Activated T-helper 1 cell treated with anti-CD3 and anti-CD28 coated beads, Interleukin-12 subunit alpha, Interleukin-12 subunit beta, Interleukin-2, Interleukin-4 antibody, amounts not matched to agents 30 ng/mL and 10 ng/mL and 1 ng/mL, durations not matched to agents 14 hours and 24 hours and 36 hours (primary cell): ENCODE data around the gene KIF26A. TPM values are rescaled to one million over a fixed set of nuclear protein-coding genes. Genes with fewer than 3 reads are reported as not detected.

ENCODE experiments used
- DNase-seq: peaks from one replicate; pipeline ENCODE4 v3.0.0; 2021; ENCODE audit warnings: low spot score
- H3K27ac Mint-ChIP-seq: one replicate; pipeline ENCODE4 v1.8.0; 2021; ENCODE audit warnings: mild to moderate bottlenecking, mixed read lengths
- H3K27me3 Mint-ChIP-seq: one replicate; pipeline ENCODE4 v1.8.0; 2022; ENCODE audit warnings: mild to moderate bottlenecking, moderate library complexity, mixed read lengths; ENCODE audit not compliant: insufficient read depth
- H3K36me3 Mint-ChIP-seq: one replicate; pipeline ENCODE4 v1.8.0; 2021; ENCODE audit warnings: low read depth, mixed read lengths
- H3K4me1 Mint-ChIP-seq: one replicate; pipeline ENCODE4 v1.8.0; 2021; ENCODE audit warnings: low read depth, mixed read lengths
- H3K4me3 Mint-ChIP-seq: one replicate; pipeline ENCODE4 v1.8.0; 2021; ENCODE audit warnings: mild to moderate bottlenecking, moderate library complexity, mixed read lengths
- H3K9me3 Mint-ChIP-seq: one replicate; pipeline ENCODE4 v1.8.0; 2021; ENCODE audit warnings: mixed read lengths
- intact Hi-C: fragments of 100-400 bp; cut with micrococcal nuclease; formaldehyde crosslinking; loops from one replicate; pipeline ENCODE4 v1.15.1; 2024
- total RNA-seq: library from RNA; stranded (reverse); gene quantifications from 2 replicates; pipeline ENCODE4 v1.2.3, GENCODE V29; 2022

Gene KIF26A
- total RNA-seq, 1 donor from 2014 or later = 0.05 TPM

DNA sequence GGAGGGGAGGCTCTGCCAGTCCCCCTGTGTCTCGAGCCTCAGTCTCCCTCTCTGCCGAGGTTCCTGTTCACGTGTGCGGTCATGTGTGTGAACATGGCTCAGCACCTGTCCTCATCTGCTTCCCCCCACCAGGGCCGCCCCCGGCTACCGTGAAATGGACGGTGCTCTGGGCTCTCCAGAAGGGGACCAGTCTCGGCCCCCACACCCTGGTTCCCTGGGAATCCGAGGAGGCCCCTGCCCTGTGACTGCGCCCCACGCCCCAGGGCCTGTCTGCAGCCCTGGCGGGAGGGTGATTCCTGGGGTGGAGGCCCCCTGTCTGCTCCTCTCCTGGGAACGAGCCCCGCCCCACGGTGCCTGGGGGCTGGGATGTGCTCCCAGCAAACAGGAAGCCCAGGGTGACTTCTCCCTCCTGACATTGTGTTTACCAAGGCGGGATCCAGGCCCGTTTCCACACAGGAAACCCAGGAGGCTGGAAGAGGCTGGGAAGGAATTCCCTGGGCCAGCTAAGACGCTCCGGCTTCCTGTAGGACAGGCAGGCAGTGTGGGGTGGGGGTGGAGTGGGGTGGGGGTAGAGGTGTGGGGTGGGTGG is 46.6 kb downstream of the KIF26A start:
- Mint-ChIP-seq H3K4me1 (no peaks in the 10 kb centered on the region), H3K27ac (no peak overlapping the region), H3K27me3 (no peaks in the 10 kb centered on the region), H3K36me3 (no peaks in the 10 kb centered on the region), H3K4me3 (no peak overlapping the region), H3K9me3 (no peaks in the 10 kb centered on the region)
- intact Hi-C loops = no loop called here
- DNase-seq = no peak

DNA sequence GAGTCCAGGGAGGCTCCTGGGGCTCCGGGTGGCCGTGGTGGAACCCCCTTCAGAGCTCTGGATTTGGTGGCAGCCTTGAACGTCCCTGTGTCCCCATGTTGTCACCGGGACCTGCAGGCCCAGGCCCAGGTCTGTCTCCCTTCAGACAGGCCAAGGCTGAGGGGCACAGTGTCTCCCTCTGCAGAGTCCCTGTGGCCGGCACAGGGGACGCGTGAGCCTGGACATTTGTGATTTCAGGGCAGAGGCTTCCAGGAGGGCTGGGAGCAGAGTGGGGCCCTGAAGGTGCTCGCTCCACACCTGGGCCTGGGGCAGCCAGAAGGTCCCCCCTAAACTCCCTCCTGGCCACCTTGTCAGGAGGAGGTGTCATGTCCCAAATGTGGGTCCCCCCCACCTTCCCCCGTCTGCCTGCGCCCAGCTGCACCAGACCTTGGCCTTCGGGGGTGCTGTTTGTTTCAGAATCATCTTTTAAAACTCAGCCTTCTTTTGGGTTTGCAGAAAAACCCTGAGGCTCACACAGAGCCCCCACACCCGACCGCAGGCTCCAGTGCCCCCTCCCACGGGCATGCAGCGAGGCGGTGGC is 47.6 kb downstream of the KIF26A start:
- H3K27me3 Mint-ChIP-seq = no peaks in the 10 kb centered on the region
- H3K9me3 Mint-ChIP-seq = no peaks in the 10 kb centered on the region
- intact Hi-C loops = no loop called here
- no peak overlapping the region for H3K4me3 Mint-ChIP-seq
- no peak for DNase-seq
- no peaks in the 10 kb centered on the region for H3K4me1 Mint-ChIP-seq
- no peak overlapping the region for H3K27ac Mint-ChIP-seq
- no peaks in the 10 kb centered on the region for H3K36me3 Mint-ChIP-seq

DNA sequence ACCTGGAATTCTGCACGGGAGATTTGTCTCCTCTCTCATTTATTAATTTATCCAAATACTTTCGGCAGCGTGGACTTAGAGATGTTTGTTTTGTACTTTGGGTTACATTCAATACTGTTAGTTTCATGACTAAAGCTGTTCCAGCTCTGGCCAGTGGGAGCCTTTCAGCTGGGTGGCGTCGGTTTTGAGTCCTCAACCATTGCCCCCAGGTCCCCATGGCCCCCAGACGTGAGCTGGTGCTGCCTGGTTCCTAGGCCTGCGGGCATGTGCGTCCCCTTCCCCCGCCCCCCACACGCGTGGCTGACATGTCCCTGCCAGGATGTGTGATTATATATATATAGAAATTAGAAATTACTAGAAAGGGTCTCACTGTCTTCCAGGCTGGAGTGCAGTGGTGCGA is 48.2 kb downstream of the KIF26A start:
- intact Hi-C loops = no loop called here
- no peak overlapping the region for H3K27ac Mint-ChIP-seq
- no peak for DNase-seq
- no peaks in the 10 kb centered on the region for H3K4me1 Mint-ChIP-seq
- no peak overlapping the region for H3K4me3 Mint-ChIP-seq
- H3K36me3 Mint-ChIP-seq = no peaks in the 10 kb centered on the region
- H3K27me3 Mint-ChIP-seq = no peaks in the 10 kb centered on the region
- no peaks in the 10 kb centered on the region for H3K9me3 Mint-ChIP-seq

DNA sequence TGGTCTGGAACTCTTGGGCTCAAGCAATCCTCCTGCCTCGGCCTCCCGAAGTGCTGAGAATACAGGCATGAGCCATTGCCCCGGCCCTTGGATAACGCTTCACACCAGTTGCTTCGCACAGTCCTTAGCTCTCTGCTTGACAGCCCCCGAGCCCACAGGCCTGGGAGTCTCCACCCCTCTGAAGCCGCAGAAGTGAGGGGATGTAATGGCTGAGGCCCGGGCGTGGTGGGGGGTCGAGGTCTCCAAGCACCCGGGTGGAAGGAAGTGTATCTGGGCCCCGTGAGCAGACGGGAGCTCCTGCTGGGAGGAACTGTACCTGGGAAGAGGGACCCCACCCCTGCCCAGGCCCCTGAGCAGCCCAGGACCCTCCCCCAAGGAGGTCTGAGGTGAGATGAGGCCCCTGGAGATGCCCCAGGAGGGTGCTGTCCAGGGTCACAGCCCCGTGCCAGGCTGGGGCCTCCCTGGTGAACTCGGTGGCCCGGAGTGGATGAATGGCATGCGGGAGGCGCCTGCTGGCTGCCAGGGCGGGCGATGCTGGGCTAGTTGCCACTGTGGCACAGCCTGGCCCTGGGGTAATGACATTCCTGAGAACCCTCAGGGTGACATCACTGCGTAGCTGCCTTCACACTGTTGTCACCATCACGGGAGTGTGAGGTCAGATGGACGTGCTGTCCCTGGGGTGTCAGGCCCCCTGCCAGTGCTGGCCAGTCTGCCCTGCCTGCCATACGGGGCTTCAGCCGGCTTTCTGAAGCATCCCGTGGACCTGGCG is 48.9 kb downstream of the KIF26A start:
- Mint-ChIP-seq H3K9me3 (no peaks in the 10 kb centered on the region), H3K27ac (no peak overlapping the region), H3K4me3 (no peak overlapping the region), H3K27me3 (no peaks in the 10 kb centered on the region), H3K36me3 (no peaks in the 10 kb centered on the region), H3K4me1 (no peaks in the 10 kb centered on the region)
- DNase-seq = no peak
- intact Hi-C loops = no loop called here

DNA sequence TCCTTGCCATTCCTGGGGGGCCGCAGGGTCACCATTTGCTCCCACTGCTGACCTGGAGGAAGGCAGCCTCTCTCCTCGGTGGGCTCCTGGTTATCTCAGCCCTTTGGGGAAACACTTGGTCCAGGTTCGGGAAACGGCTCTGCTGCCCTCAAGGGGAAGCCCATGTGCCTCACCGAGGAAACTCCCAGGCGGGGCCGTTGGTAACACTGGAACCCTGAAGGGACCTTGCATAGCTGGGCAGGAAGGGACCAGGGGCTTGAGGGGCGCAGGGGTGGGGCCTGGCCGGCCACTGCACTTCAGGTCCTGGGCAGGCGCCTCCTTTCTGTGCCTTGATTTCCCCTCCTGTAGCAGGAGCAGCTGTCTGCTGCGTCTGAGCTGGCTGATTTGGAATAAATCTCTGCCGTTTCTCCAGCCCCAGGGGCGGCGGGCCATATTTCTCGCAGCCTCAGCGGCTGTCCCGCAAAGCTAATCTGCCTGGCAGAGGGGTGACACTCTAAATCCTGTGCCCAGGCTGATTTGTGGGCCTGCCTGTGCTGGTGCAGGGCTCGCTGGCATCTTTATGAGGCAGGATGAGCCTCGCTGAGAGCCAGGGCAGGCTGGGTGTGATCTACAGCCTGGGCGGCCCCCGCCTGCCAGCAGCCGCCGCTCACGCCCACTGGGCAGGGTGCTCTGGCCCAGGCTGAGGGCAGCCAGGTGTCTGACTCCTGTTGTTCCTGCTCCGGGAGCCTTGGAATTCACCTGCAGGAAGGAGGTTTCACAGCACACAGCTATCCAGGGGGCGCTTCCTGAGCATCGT is 49.7 kb downstream of the KIF26A start:
- intact Hi-C loops = no loop called here
- DNase-seq = no peak
- Mint-ChIP-seq H3K36me3 (no peaks in the 10 kb centered on the region), H3K9me3 (no peaks in the 10 kb centered on the region), H3K27ac (no peak overlapping the region), H3K4me3 (no peak overlapping the region), H3K27me3 (no peaks in the 10 kb centered on the region), H3K4me1 (no peaks in the 10 kb centered on the region)

DNA sequence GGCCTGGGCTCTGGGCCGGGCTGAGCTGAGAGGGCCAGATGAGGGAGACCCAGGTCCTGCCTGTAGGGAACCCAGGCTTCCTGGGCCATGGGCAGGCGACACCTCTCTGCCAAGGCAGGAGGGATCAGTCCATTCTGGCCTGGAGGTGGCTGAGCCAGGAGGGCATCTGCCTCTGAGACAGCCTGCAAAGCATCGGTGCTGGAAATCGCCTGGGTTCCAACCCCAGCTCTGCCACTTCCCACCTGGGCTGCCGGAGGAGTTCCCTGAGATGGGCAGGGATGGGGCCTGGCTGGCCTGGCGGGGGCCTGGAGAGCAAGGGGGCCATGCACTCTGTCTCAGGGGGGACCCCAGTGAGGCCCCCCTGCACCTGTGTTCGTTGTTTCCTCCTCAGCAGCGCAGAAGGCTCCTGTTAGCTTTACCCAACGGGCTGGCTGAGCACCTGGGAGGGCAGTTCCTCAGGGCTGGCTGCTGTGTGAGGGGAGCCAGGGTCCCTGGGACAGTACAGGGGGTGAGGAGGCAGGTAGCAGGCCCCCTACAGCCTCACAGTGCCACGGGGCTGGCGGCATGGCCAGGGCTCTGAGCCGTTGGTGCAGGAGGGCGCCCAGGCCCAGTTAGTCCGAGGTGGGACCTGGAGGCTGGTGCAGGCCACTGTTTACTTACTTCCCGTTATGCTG is 50.5 kb downstream of the KIF26A start:
- DNase-seq = no peak
- Mint-ChIP-seq H3K27ac (no peak overlapping the region), H3K9me3 (no peaks in the 10 kb centered on the region), H3K4me3 (no peak overlapping the region), H3K27me3 (no peaks in the 10 kb centered on the region), H3K36me3 (no peaks in the 10 kb centered on the region), H3K4me1 (no peaks in the 10 kb centered on the region)
- intact Hi-C loops = no loop called here

DNA sequence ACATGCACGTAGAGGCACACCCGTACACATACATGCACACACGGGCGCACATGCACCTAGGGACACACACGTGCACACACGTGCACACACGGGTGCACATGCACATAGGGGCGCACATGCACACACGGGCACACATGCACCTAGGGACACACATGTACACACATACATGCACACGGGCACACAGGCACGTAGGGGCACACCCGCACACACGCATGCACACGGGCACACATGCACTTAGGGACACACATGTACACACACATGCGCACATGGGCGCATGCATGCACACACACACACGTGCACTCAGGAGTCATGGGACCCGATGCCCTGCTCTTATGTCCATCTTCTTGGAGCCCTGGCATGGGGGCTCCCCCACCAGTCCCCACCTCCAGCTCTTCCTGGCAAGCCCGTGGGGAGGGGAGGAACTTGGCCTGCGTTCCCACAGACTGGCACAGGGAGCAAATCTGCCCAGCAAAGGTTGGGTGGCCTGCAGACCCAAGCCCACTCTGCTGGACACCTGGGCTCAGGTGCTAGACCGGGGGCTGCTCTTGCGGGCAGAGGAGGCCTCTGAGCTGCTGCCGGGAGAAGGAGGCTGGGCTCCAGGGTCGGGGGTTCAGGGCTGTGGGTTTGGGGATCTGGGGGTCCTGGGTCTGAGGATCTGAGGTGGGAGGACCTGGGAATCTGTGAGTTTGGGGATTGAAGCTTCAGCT is 51.4 kb downstream of the KIF26A start:
- Mint-ChIP-seq H3K9me3 (no peaks in the 10 kb centered on the region), H3K4me3 (no peak overlapping the region), H3K4me1 (no peaks in the 10 kb centered on the region), H3K36me3 (no peaks in the 10 kb centered on the region), H3K27ac (no peak overlapping the region), H3K27me3 (no peaks in the 10 kb centered on the region)
- intact Hi-C loops = no loop called here
- DNase-seq = no peak

DNA sequence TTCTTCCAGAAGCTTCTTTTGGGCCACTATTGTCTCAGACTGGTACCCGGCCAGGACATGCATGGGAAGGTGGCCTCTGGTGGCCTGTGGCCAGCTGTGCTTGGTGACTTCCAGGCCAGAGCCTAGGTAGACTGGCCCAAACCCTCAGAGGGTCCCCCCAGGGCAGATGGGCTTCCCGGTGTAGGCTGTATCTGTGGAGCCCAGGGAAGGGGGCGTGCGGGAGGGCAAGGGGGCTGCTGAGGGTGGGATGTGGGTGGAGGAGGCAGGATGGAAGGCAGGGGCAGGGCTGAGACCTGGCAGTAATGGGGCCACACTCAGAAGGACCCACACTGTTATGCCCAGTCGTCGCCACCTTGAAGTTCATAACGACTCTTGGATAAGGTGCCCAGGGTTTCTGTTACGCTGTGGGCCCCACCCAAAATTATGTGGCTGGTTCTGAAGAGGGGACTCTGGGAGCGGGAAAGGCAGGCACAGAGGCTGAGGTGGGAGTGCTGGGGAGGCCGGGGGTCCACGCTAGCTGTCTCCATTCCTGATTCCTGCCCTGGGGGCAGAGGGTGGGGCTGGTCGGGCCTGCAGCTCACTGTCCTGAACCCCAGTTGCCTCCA is 52.1 kb downstream of the KIF26A start:
- no peaks in the 10 kb centered on the region for H3K36me3 Mint-ChIP-seq
- intact Hi-C loops = no loop called here
- no peak for DNase-seq
- no peaks in the 10 kb centered on the region for H3K9me3 Mint-ChIP-seq
- no peak overlapping the region for H3K27ac Mint-ChIP-seq
- H3K4me3 Mint-ChIP-seq = no peak overlapping the region
- no peaks in the 10 kb centered on the region for H3K4me1 Mint-ChIP-seq
- H3K27me3 Mint-ChIP-seq = no peaks in the 10 kb centered on the region

DNA sequence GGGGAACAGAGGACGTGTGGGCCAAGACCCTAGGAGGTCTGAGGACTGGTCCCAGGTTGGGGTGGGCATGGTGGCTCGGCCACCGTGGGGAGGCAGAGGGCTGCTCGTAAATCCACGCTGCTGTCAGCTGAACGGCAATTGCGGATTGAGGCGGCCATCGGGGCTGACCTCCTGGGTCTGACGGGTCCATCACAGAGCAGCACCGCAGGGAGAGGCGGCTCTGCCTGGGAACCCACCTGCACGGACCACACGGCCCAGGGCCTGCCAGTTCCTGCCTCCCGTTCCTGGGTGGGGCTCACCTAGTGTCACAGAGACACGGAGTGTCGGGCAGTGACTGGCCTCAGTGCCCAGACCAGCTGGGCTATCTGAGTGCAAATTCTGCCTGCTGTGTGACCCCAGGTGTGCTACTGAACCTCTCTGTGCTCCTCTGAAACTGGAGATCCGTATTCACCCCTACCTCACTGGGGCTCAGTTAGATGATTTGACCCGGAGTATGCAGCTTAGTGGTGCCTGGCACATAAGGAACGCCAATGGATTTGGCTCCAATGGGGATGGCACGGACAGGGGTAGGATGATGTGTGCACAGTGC is 53.1 kb downstream of the KIF26A start:
- Mint-ChIP-seq H3K27ac (no peak overlapping the region), H3K4me1 (no peaks in the 10 kb centered on the region), H3K27me3 (no peaks in the 10 kb centered on the region), H3K4me3 (no peak overlapping the region), H3K9me3 (no peaks in the 10 kb centered on the region), H3K36me3 (no peaks in the 10 kb centered on the region)
- intact Hi-C loops = no loop called here
- DNase-seq = no peak

DNA sequence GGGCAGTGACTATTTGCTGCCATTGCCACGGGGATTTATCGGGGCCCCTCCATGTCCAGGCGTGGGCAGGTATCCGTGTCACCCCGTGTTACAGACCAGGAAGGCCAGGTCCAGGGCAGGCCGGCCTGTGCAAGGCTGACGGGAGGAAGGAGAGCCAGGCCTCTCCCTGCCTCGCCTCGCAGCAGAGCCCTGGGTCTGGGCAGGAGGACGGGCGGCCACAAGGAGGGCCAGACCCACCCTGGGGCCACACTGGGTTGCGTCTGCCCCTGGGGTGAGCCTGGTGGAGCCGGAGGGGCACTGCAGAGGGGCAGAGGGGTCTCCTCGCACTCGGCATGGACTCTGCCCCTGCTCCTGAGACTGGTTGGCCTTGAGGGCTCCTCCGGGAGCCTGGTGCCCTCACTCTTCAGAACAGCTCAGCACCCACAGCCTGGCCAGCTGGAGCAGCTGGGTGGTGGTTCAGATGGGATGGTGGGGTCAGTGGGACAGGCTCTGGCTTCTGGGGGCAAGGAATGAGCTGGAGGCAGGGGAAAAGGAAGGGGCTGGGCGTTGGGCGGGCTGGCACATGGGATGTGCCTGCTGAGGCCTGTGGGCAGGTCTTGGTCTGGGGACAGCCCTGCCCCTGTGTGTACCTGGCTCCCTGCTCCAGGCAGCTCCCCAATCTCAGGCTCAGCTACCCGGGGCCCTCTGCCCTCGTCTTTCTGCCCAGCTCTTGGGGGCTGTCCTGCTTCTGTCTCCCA is 53.9 kb downstream of the KIF26A start:
- H3K4me3 Mint-ChIP-seq = no peak overlapping the region
- DNase-seq = no peak
- intact Hi-C loops = no loop called here
- H3K27me3 Mint-ChIP-seq = no peaks in the 10 kb centered on the region
- no peaks in the 10 kb centered on the region for H3K4me1 Mint-ChIP-seq
- no peak overlapping the region for H3K27ac Mint-ChIP-seq
- no peaks in the 10 kb centered on the region for H3K36me3 Mint-ChIP-seq
- H3K9me3 Mint-ChIP-seq = no peaks in the 10 kb centered on the region

DNA sequence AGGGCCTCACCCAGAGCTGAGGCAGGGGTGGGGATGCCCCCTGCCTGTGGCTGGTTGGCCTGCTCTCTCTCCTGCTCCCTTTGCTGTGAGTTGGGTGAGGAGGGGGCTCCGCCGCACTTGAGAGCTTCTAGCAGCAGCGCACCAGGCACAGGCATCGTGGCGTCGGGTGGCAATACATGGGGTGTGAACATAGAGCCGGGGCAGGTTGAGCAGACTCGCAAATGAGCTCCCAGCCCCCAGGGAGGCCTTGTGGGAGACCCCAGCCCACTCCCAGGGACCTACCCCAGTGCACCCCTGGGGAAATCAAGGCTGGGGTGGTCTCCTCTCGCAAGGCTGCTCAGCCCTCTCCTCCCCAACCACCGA is 54.5 kb downstream of the KIF26A start:
- H3K27me3 Mint-ChIP-seq = no peaks in the 10 kb centered on the region
- H3K27ac Mint-ChIP-seq = no peak overlapping the region

More for the DNA sequence above, 54.5 kb downstream of the KIF26A start:
- H3K36me3 Mint-ChIP-seq = no peaks in the 10 kb centered on the region
- no peaks in the 10 kb centered on the region for H3K9me3 Mint-ChIP-seq
- no peak overlapping the region for H3K4me3 Mint-ChIP-seq
- no peak for DNase-seq
- H3K4me1 Mint-ChIP-seq = no peaks in the 10 kb centered on the region
- intact Hi-C loops = no loop called here
